H1 (cell line): ENCODE data around the gene DPPA5. TPM values are rescaled to one million over a fixed set of nuclear protein-coding genes. Genes with fewer than 3 reads are reported as not detected.

ENCODE experiments used
- CTCF ChIA-PET: fragments of 300-600 bp; sonication (Branson Sonifier 250); formaldehyde crosslinking; loops from one replicate; lab custom pipeline; 2021; ENCODE audit not compliant: partially characterized antibody; lab: Charles Lee
- POLR2A ChIA-PET: fragments of 300-600 bp; sonication (Branson Sonifier 250); formaldehyde crosslinking; loops from one replicate; lab custom pipeline; 2021; ENCODE audit warnings: inconsistent platforms; ENCODE audit not compliant: partially characterized antibody; lab: Charles Lee
- DNase-seq, 2 experiments: peaks; one replicate each; pipeline versions ENCODE4 v3.0.0 to v3.0.0-alpha.2; 2010 to 2022; ENCODE audit warnings: low spot score in 2 of 2, low read depth in 1 of 2, mixed read lengths in 1 of 2
- FAIRE-seq: peaks from 2 replicates; lab custom pipeline; 2011; peaks lifted over from hg19 to GRCh38; lab: Jason Lieb, UNC
- H2AFZ ChIP-seq: 2 replicates; pipeline ENCODE4 v1.8.1; 2012; ENCODE audit warnings: low read length, inconsistent platforms
- H2AK5ac ChIP-seq: 2 replicates; pipeline ENCODE4 v1.6.1; 2013; ENCODE audit warnings: low read depth, low read length
- H2BK120ac ChIP-seq: replicated peaks from 2 replicates; pipeline ENCODE3; 2013; ENCODE audit warnings: low read depth, low read length, inconsistent platforms
- H2BK12ac ChIP-seq: 2 replicates; pipeline ENCODE4 v1.6.1; 2013; ENCODE audit warnings: low read depth, low read length
- H2BK15ac ChIP-seq: 2 replicates; pipeline ENCODE4 v1.6.1; 2013; ENCODE audit warnings: low read length
- H2BK20ac ChIP-seq: 2 replicates; pipeline ENCODE4 v1.6.1; 2013; ENCODE audit warnings: low read length
- H2BK5ac ChIP-seq: 2 replicates; pipeline ENCODE4 v1.6.1; 2013; ENCODE audit warnings: low read depth, low read length
- H3K14ac ChIP-seq: 2 replicates; pipeline ENCODE4 v1.6.1; 2013; ENCODE audit warnings: inconsistent platforms; ENCODE audit not compliant: insufficient read length
- H3K18ac ChIP-seq: 2 replicates; pipeline ENCODE4 v1.6.1; 2013; ENCODE audit warnings: low read length; ENCODE audit errors: extremely low read depth
- H3K23ac ChIP-seq: 2 replicates; pipeline ENCODE4 v1.6.1; 2013; ENCODE audit warnings: inconsistent platforms; ENCODE audit not compliant: insufficient read length
- H3K23me2 ChIP-seq: 2 replicates; pipeline ENCODE4 v1.6.1; 2013; ENCODE audit warnings: low read depth, low read length
- H3K27ac ChIP-seq: 2 replicates; pipeline ENCODE4 v1.6.1; 2011; ENCODE audit warnings: low read depth, low read length, inconsistent platforms
- H3K27me3 ChIP-seq, 4 experiments: replicated peaks in 1 of 4; 1 replicate in 1 of 4; 2 replicates in 3 of 4; pipeline versions ENCODE4 v1.6.1 to v1.8.1; 2011 to 2013; ENCODE audit warnings: low read length in 3 of 4, mild to moderate bottlenecking in 3 of 4, inconsistent platforms in 2 of 4, mixed read lengths in 2 of 4, moderate library complexity in 1 of 4; ENCODE audit not compliant: control insufficient read depth in 3 of 4, insufficient read depth in 3 of 4; ENCODE audit errors: extremely low read depth in 1 of 4
- H3K36me3 ChIP-seq, 4 experiments: 2 replicates each; pipeline versions ENCODE4 v1.6.1 to v1.8.1; 2011 to 2013; ENCODE audit warnings: mild to moderate bottlenecking in 4 of 4, low read length in 3 of 4, moderate library complexity in 2 of 4, control low read depth in 1 of 4, inconsistent platforms in 1 of 4; ENCODE audit not compliant: insufficient read depth in 4 of 4, control insufficient read depth in 2 of 4
- H3K4ac ChIP-seq: replicated peaks from 2 replicates; pipeline ENCODE3; 2013; ENCODE audit warnings: low read length, low read depth, mixed read lengths, inconsistent platforms; ENCODE audit not compliant: insufficient read length
- H3K4me1 ChIP-seq, 4 experiments: replicated peaks in 1 of 4; 1 replicate in 1 of 4; 2 replicates in 3 of 4; pipeline versions ENCODE4 v1.6.1 to v1.8.1; 2011 to 2013; ENCODE audit warnings: low read length in 3 of 4, inconsistent platforms in 2 of 4, mixed read lengths in 1 of 4; ENCODE audit not compliant: insufficient read depth in 4 of 4, control insufficient read depth in 3 of 4
- H3K4me2 ChIP-seq, 2 experiments: 2 replicates each; pipeline versions ENCODE4 v1.6.1 to v1.8.1; 2011 to 2013; ENCODE audit warnings: low read depth in 2 of 2, low read length in 2 of 2, control low read depth in 1 of 2, inconsistent platforms in 1 of 2, mild to moderate bottlenecking in 1 of 2; ENCODE audit not compliant: insufficient read depth in 1 of 2
- H3K4me3 ChIP-seq, 4 experiments: fragments of 200-600, 300-600 bp in 1 of 4; sonication (generic), shearing (Covaris generic), sonication (Bioruptor Twin) in 1 of 4; 2 replicates each; pipeline versions ENCODE4 v1.5.1 to v1.8.1; 2011 to 2016; ENCODE audit warnings: low read length in 4 of 4, low read depth in 3 of 4, control low read depth in 2 of 4, inconsistent platforms in 2 of 4, mild to moderate bottlenecking in 2 of 4, mixed read lengths in 1 of 4, moderate library complexity in 1 of 4; ENCODE audit not compliant: insufficient read depth in 2 of 4; ENCODE audit errors: extremely low read depth in 1 of 4
- H3K56ac ChIP-seq: replicated peaks from 2 replicates; pipeline ENCODE3; 2013; ENCODE audit warnings: low read depth, mild to moderate bottlenecking, mixed read lengths, low read length, inconsistent platforms; ENCODE audit not compliant: insufficient read length
- H3K79me1 ChIP-seq: 2 replicates; pipeline ENCODE4 v1.6.1; 2013; ENCODE audit warnings: low read depth, low read length, control low read depth
- H3K79me2 ChIP-seq, 2 experiments: 2 replicates each; pipeline versions ENCODE4 v1.6.1 to v1.8.1; 2012 to 2013; ENCODE audit warnings: low read length in 2 of 2, mild to moderate bottlenecking in 2 of 2, inconsistent platforms in 1 of 2; ENCODE audit not compliant: insufficient read depth in 2 of 2, control insufficient read depth in 1 of 2
- H3K9ac ChIP-seq, 4 experiments: replicated peaks in 1 of 4; 1 replicate in 1 of 4; 2 replicates in 3 of 4; pipeline versions ENCODE4 v1.6.1 to v1.8.1; 2011 to 2013; ENCODE audit warnings: low read depth in 3 of 4, low read length in 3 of 4, control low read depth in 2 of 4, mild to moderate bottlenecking in 2 of 4, moderate library complexity in 2 of 4, inconsistent platforms in 1 of 4; ENCODE audit errors: extremely low read depth in 1 of 4
- H3K9me3 ChIP-seq, 2 experiments: 2 replicates each; pipeline versions ENCODE4 v1.6.1 to v1.8.1; 2012 to 2013; ENCODE audit warnings: mild to moderate bottlenecking in 2 of 2, moderate library complexity in 2 of 2, control low read depth in 1 of 2, inconsistent platforms in 1 of 2, low read depth in 1 of 2, low read length in 1 of 2, mixed read lengths in 1 of 2; ENCODE audit not compliant: insufficient read depth in 2 of 2
- H4K20me1 ChIP-seq, 2 experiments: replicated peaks in 1 of 2; 2 replicates each; pipeline versions ENCODE3 to v1.8.1; 2011 to 2013; ENCODE audit warnings: inconsistent platforms in 2 of 2, low read length in 2 of 2, mild to moderate bottlenecking in 1 of 2; ENCODE audit not compliant: insufficient read depth in 2 of 2, control insufficient read depth in 1 of 2
- H4K5ac ChIP-seq: 2 replicates; pipeline ENCODE4 v1.6.1; 2013; ENCODE audit warnings: low read length, low read depth, mixed read lengths, inconsistent platforms; ENCODE audit not compliant: insufficient read length
- H4K8ac ChIP-seq: 2 replicates; pipeline ENCODE4 v1.8.0; 2013; ENCODE audit warnings: mild to moderate bottlenecking, moderate library complexity, low read length, inconsistent platforms; ENCODE audit not compliant: insufficient read depth; ENCODE audit errors: extremely low read depth
- H4K91ac ChIP-seq: replicated peaks from 2 replicates; pipeline ENCODE3; 2013; ENCODE audit warnings: low read length, mixed read lengths, inconsistent platforms; ENCODE audit not compliant: insufficient read length
- BRCA1 ChIP-seq: IDR thresholded peaks from 2 replicates; pipeline ENCODE4 v1.6.1; 2012; ENCODE audit warnings: low read depth, low read length, improper control_type of control experiment
- CTCF ChIP-seq, 3 experiments: IDR thresholded peaks; 1 replicate in 2 of 3; 2 replicates in 1 of 3; pipeline versions ENCODE4 v1.5.1 to v1.6.1; 2011; ENCODE audit warnings: low read length in 3 of 3, mild to moderate bottlenecking in 3 of 3, inconsistent platforms in 2 of 3, low read depth in 1 of 3, moderate library complexity in 1 of 3; ENCODE audit not compliant: insufficient read depth in 1 of 3; ENCODE audit errors: control extremely low read depth in 1 of 3
- FOSL1 ChIP-seq: IDR thresholded peaks from 2 replicates; pipeline ENCODE4 v1.6.1; 2011; ENCODE audit warnings: mild to moderate bottlenecking, low read depth, low read length, moderate library complexity; ENCODE audit not compliant: insufficient read depth
- GTF2F1 ChIP-seq: IDR thresholded peaks from 2 replicates; pipeline ENCODE4 v1.6.1; 2012; ENCODE audit warnings: low read depth, low read length, improper control_type of control experiment, borderline replicate concordance
- RAD21 ChIP-seq, 2 experiments: IDR thresholded peaks in 1 of 2; conservative IDR thresholded peaks in 1 of 2; 2 replicates each; pipeline ENCODE4 v1.6.1; 2011; ENCODE audit warnings: low read depth in 2 of 2, low read length in 2 of 2, improper control_type of control experiment in 1 of 2, inconsistent platforms in 1 of 2, mild to moderate bottlenecking in 1 of 2, moderate library complexity in 1 of 2
- SIX5 ChIP-seq: IDR thresholded peaks from 2 replicates; pipeline ENCODE4 v1.6.1; 2011; ENCODE audit warnings: mild to moderate bottlenecking, low read depth, low read length
- WGBS, 2 experiments: shearing (Covaris generic) in 1 of 2; methylation state at CpG; one replicate each; pipeline versions ENCODE4 v1.1.6 to v1.1.7; 2013 to 2015; ENCODE audit warnings: low lambda C conversion rate in 2 of 2, mixed read lengths in 2 of 2, inconsistent platforms in 1 of 2, low coverage in 1 of 2, missing lambda C conversion rate in 1 of 2; ENCODE audit not compliant: insufficient replicate concordance in 2 of 2, insufficient coverage in 1 of 2, insufficient read length in 1 of 2; ENCODE audit errors: extremely low coverage in 1 of 2, missing lambda C conversion rate in 1 of 2; 5-methylcytosine and 5-hydroxymethylcytosine counted together
- polyA plus RNA-seq, 7 experiments: library from polyadenylated mRNA; depleted of rRNA in 3 of 7; stranded (reverse) in 5 of 7; unstranded in 2 of 7; fragments of >200 nt in 5 of 7; fragments of 200-250 nt in 2 of 7; gene quantifications; 1 replicate in 5 of 7; 2 replicates in 1 of 7; 4 replicates in 1 of 7; pipeline versions ENCODE4 v1.2.1 to v1.2.3, GENCODE V29; 2011 to 2013; ENCODE audit warnings: missing spikeins in 2 of 7, mixed read lengths in 2 of 7
- total RNA-seq: library from RNA; stranded (reverse); fragmentation: NEBNext Ultra II Directional; extraction: Animal tissue kit (Norgen Biotek cat#: 25700); gene quantifications from 2 replicates; pipeline ENCODE4 v1.2.1, GENCODE V29; 2021

The DPPA5 gene
- total and polyA plus RNA-seq, 2 of the 8 experiments (the other 6 are each of a cell fraction or from before 2014, with no cell fraction given): 2.0 to 2.9 TPM

DNA sequence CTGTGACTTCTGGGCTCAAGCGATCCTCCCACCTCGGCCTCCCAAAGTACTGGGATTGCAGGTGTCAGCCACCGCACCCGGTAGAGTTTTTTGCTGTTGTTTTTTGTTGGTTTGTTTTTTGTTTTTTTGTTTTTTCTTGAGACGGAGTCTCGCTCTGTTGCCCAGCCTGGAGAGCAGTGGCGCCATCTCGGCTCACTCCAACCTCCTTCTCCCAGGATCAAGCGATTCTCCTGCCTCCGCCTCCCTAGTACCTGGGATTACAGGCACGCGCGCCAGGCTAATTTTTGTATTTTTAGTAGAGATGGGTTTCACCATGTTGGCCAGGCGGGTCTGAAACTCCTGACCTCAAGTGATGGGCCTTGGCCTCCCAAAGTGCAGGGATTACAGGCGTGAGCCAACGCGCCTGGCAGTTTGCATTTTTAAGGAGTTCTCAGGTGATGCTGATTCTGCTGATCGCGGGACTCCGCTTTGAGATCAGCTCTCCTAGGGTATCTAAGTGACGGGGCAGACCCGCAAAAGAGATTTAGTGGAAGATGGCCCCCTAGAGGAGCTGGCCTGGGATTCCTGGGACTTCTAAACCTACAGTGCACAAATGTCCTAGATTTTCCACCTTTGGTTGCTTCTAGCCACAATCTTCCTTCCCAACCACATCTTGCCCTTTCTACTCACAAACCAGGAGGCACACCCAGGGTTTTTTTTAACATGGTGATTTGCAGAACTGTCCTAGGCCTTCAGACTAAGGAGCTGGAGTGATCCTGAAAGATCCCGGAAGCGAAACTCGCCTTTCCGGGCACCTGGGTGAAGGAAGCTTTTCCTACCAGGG, 45.2 kb downstream of the DPPA5 start:
- Histone ChIP-seq H4K91ac (no peak overlapping the region), H4K5ac (peak overlapping the region; percentile 41), H4K8ac (no peak overlapping the region), H3K27ac (no peak overlapping the region), H3K4me3 (peak overlapping the region; percentile 53 to 69 (median 61)), H4K20me1 (no peaks in the 10 kb centered on the region), H2AK5ac (no peak overlapping the region), H2BK120ac (no peak overlapping the region), H3K9ac (peak overlapping the region in 3 of 4 experiments; percentile 55 to 66 (median 64); a peak in 5 of 7 replicates), H3K23ac (no peak overlapping the region), H3K4ac (no peak overlapping the region), H3K4me2 (peak overlapping the region; percentile 75 to 97), H3K9me3 (no peaks in the 10 kb centered on the region), H3K36me3 (no peaks in the 10 kb centered on the region), H2BK12ac (no peak overlapping the region), H3K23me2 (peaks cover 1% of the 10 kb centered on the region; the same call in 1 of the 2 replicates), H3K18ac (0 out of 2 replicates have a peak overlapping the region, but pooled peaks have one; percentile 62), H3K79me2 (no peaks in the 10 kb centered on the region), H3K79me1 (no peaks in the 10 kb centered on the region), H2BK20ac (no peak overlapping the region), H2AFZ (peak overlapping the region; percentile 74; the same call in 1 of the 2 replicates), H2BK5ac (no peak overlapping the region; the same call in none of the 2 replicates), H3K4me1 (peaks cover 0 to 9% (median 0%) of the 10 kb centered on the region in 4 experiments; a peak in 2 of 7 replicates), H3K14ac (no peak overlapping the region), H3K27me3 (no peaks in the 10 kb centered on the region), H3K56ac (no peak overlapping the region), H2BK15ac (no peak overlapping the region)
- peak in 1 of 2 experiments; percentile 58 for DNase-seq
- 76% methylated on average over 26 of the region's 26 CpGs; no CpG with 5 or more reads in 1 of the 2 experiments for WGBS, 2 experiments
- ChIA-PET CTCF (interaction anchor here (0.7 to 3.3 kb wide), 16 partner anchors 10 to 1092 kb away, joined by 3 to 18 read pairs (median 4); no protein-coding TSS in a partner anchor), POLR2A (interaction anchor here (0.9 to 2.3 kb wide), 7 partner anchors 10 to 204 kb away, joined by 3 to 8 read pairs (median 4); partner anchors contain the start of gene MTO1)
- no peak for TF ChIP-seq BRCA1
- TF ChIP-seq SIX5: no peak
- TF ChIP-seq GTF2F1: no peak
- TF ChIP-seq CTCF (IDR thresholded peaks at IDR 0.05; ENCODE audit: control extremely low read depth in 1 of 3, insufficient read depth in 1 of 3, low read depth in 1 of 3, low read length in 3 of 3): peak in 2 of 3 experiments; percentile 26 to 50; a peak in 2 of 4 replicates
- no peak for TF ChIP-seq FOSL1
- peak; percentile 23 to 45; a peak in 3 of 4 replicates for TF ChIP-seq RAD21 (IDR thresholded peaks at IDR 0.05 in 1 of 2, conservative IDR thresholded peaks at IDR 0.05 in 1 of 2; ENCODE audit: low read depth in 2 of 2, low read length in 2 of 2)
- FAIRE-seq: no peak
